Measurements from ENCODE around the gene ACVR1. TPM values are rescaled to one million over a fixed set of nuclear protein-coding genes. Genes with fewer than 3 reads are reported as not detected.

Gene ACVR1
- total and polyA plus RNA-seq, 9 donors, result 16.1 to 36.9 (median 30.4) TPM

DNA sequence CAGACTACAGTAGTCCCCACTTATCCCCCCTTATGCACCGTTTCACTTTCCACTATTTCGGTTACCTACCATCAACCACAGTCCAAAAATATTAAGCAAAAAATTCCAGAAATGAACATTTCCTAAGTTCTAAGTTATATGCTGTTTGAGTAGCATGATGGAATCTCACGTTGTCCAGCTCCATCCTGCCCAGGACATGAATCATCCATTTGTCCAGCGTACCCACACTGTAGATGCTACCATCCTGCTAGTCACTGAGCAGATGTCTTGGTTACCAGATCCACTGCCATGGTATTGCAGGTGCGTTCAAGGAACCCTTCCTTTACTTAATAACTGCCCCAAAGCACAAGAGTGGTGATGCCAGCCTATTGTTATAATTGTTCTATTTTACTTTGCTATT, 87.9 kb downstream of the ACVR1 start:
- Histone ChIP-seq H3K27ac (ENCODE audit: low read length) (no peak overlapping the region), H3K27me3 (ENCODE audit: control insufficient read depth, insufficient read depth, low read length) (no peaks in the 10 kb centered on the region), H3K36me3 (ENCODE audit: control insufficient read depth, insufficient read depth, low read length) (no peaks in the 10 kb centered on the region), H3K4me1 (ENCODE audit: control insufficient read depth, insufficient read depth, low read length) (peaks cover 31% of the 10 kb centered on the region), H3K9me3 (replicated peaks; ENCODE audit: control insufficient read depth, low read depth, low read length) (no peaks in the 10 kb centered on the region), H3K4me3 (ENCODE audit: low read length) (no peak overlapping the region)
- no peak for DNase-seq
- 100% methylated on average over 1 of the region's 5 CpGs for WGBS (ENCODE audit: insufficient coverage)

DNA sequence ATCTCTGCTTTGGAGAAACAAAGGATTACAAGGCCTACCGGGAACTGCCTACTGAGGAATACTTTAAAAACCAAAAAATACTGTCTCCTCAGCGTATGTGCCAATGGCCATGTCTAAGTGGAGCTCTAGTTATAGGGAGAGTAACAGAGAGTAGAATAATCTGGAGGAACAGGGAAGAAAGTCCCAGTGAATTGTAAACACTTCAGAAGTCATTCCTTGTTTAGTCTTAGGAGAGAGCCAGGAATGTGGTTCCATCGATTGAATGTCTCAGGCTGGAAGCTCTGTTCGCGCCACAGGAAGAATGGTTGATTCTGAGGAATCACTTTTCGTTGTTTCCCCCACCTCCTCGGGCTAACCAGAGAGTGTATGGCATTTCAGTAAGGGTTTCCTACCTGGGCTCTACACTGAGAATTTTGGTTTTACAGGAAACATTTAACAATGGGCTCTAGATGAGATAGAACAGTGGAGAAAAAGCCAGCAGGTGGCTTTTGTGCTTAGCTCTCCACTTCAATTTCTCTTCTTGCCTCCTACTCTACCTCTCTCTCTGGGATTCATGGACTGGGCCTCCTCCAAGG, 88.7 kb downstream of the ACVR1 start:
- DNase-seq, result no peak
- no peaks in the 10 kb centered on the region for H3K27me3 ChIP-seq (ENCODE audit: control insufficient read depth, insufficient read depth, low read length)
- peaks cover 33% of the 10 kb centered on the region for H3K4me1 ChIP-seq (ENCODE audit: control insufficient read depth, insufficient read depth, low read length)
- H3K27ac ChIP-seq (ENCODE audit: low read length), result no peak overlapping the region
- no peaks in the 10 kb centered on the region for H3K9me3 ChIP-seq (replicated peaks; ENCODE audit: control insufficient read depth, low read depth, low read length)
- H3K4me3 ChIP-seq (ENCODE audit: low read length), result no peak overlapping the region
- 67% methylated on average over 3 of the region's 7 CpGs for WGBS (ENCODE audit: insufficient coverage)
- no peaks in the 10 kb centered on the region for H3K36me3 ChIP-seq (ENCODE audit: control insufficient read depth, insufficient read depth, low read length)

DNA sequence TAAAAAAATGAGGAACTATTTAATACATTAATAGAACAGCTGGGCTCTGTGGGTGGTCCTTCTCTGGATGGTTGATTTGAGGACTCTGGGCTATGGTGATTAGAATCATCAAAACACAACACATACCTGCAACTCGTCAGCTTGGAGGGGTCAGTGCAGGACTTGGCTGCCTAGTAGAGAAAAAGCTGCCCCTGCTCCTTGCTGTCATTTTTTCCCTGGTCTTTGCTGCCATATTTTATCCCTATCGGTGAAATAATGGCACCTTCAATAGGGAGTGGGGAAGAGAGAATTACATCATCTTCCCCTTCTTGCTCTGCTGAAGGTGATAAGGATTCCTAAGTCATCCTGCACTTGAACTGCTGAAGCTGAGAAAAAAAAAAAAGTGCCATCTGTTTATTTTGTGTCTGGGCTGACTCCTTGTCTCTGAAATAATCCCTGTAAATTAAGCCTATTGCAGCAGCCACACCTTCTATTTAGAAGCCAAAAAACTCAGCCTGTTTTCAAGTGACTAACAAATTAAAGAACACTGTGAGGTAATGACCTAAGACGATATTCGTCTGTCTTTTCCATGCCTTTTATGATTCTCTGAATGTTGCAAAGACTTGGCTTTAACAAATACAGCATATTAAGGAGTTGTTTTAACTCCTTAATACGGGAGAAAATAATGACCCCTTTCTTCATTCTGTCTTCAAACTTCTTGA, 89.3 kb downstream of the ACVR1 start:
- Histone ChIP-seq H3K9me3 (replicated peaks; ENCODE audit: control insufficient read depth, low read depth, low read length) (no peaks in the 10 kb centered on the region), H3K27me3 (ENCODE audit: control insufficient read depth, insufficient read depth, low read length) (no peaks in the 10 kb centered on the region), H3K4me3 (ENCODE audit: low read length) (no peak overlapping the region), H3K36me3 (ENCODE audit: control insufficient read depth, insufficient read depth, low read length) (no peaks in the 10 kb centered on the region), H3K27ac (ENCODE audit: low read length) (no peak overlapping the region), H3K4me1 (ENCODE audit: control insufficient read depth, insufficient read depth, low read length) (peaks cover 35% of the 10 kb centered on the region)
- no CpG with 5 or more reads among the region's 5 CpGs for WGBS (ENCODE audit: insufficient coverage)
- no peak for DNase-seq

DNA sequence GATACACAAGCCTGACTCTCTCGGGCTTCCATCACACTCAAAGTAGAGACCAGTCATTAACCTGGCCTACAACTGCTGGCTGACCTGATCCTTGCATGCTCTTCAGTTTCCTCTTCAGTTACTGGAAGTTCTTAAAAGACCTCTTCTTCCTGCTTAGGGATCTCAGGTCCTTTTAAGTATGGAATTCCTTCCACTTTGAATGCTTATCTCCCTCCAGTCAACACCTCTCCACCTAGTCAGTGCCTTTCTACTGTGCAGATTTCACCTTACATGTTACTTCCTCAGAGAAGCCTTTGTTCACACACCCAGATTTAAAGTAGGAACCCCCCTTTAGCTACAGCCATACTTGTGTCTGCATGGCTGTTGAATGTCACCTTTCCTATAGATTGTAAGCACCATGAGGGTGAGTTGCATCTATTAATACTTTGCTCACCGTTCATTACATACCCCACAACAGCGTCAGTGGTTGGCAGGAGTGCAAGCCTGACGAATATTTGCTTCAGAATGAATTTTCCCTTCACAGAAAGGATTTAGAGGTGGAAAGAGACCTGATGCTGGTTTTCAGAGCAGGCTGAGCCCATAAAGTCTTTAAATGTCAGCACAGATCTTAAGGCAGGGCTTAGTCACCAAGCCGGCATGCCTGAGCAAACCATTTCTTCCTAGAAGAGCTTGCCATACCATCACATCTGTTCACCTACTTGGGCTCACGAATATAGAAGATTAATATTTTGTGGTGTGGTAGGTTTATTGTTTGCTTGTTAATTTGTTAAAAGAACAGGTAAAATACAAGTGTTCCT, 90.1 kb downstream of the ACVR1 start:
- Histone ChIP-seq H3K4me3 (ENCODE audit: low read length) (no peak overlapping the region), H3K36me3 (ENCODE audit: control insufficient read depth, insufficient read depth, low read length) (no peaks in the 10 kb centered on the region), H3K9me3 (replicated peaks; ENCODE audit: control insufficient read depth, low read depth, low read length) (no peaks in the 10 kb centered on the region), H3K27ac (ENCODE audit: low read length) (no peak overlapping the region), H3K27me3 (ENCODE audit: control insufficient read depth, insufficient read depth, low read length) (no peaks in the 10 kb centered on the region), H3K4me1 (ENCODE audit: control insufficient read depth, insufficient read depth, low read length) (peaks cover 36% of the 10 kb centered on the region)
- 82% methylated on average over 1 of the region's 6 CpGs for WGBS (ENCODE audit: insufficient coverage)
- no peak for DNase-seq

DNA sequence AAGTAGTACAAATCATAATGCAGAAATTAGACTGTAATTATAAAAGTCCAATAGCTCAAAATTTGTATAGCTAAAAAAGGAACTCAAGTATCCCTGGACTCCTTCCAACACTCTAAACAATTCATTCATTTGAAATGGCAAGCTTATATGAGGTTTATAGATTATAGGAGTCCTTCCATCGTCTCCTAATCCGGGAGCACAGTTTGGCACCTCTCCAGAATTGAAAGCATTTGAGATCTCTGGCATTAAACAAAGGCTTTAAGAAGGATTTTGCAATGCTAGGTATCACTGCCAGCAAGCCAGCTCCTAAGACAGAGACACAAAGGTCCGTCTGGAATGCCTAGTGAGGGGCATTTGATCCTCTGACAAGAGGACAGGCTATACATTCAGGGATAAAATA, 90.9 kb downstream of the ACVR1 start:
- Histone ChIP-seq H3K36me3 (ENCODE audit: control insufficient read depth, insufficient read depth, low read length) (peaks cover 1% of the 10 kb centered on the region), H3K9me3 (replicated peaks; ENCODE audit: control insufficient read depth, low read depth, low read length) (no peaks in the 10 kb centered on the region), H3K27ac (ENCODE audit: low read length) (no peak overlapping the region), H3K4me1 (ENCODE audit: control insufficient read depth, insufficient read depth, low read length) (peaks cover 37% of the 10 kb centered on the region), H3K4me3 (ENCODE audit: low read length) (no peak overlapping the region), H3K27me3 (ENCODE audit: control insufficient read depth, insufficient read depth, low read length) (no peaks in the 10 kb centered on the region)
- 20% methylated on average over 2 of the region's 3 CpGs for WGBS (ENCODE audit: insufficient coverage)
- peak; percentile 46 for DNase-seq

DNA sequence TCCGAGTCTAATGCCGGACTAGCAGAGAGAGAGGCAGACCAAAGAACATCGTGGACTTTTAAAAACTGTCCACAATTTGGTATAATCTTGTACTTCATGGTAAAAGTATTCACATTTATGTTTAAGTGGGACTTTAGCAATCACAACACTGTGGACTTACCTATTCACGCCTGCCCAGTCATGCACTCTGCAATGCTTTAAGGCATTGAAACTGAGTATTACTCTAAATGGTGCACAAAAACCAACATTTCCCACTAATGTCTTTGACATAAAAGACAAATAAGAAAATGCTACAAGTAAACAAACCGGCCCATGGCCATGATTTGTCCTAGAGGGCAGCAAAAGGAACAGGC, 91.3 kb downstream of the ACVR1 start:
- WGBS (ENCODE audit: insufficient coverage), result no CpG with 5 or more reads among the region's 5 CpGs
- no peak overlapping the region for H3K4me3 ChIP-seq (ENCODE audit: low read length)
- no peak for DNase-seq
- H3K9me3 ChIP-seq (replicated peaks; ENCODE audit: control insufficient read depth, low read depth, low read length), result no peaks in the 10 kb centered on the region
- H3K27ac ChIP-seq (ENCODE audit: low read length), result no peak overlapping the region
- H3K4me1 ChIP-seq (ENCODE audit: control insufficient read depth, insufficient read depth, low read length), result peaks cover 35% of the 10 kb centered on the region
- H3K27me3 ChIP-seq (ENCODE audit: control insufficient read depth, insufficient read depth, low read length), result no peaks in the 10 kb centered on the region
- peaks cover 5% of the 10 kb centered on the region for H3K36me3 ChIP-seq (ENCODE audit: control insufficient read depth, insufficient read depth, low read length)

DNA sequence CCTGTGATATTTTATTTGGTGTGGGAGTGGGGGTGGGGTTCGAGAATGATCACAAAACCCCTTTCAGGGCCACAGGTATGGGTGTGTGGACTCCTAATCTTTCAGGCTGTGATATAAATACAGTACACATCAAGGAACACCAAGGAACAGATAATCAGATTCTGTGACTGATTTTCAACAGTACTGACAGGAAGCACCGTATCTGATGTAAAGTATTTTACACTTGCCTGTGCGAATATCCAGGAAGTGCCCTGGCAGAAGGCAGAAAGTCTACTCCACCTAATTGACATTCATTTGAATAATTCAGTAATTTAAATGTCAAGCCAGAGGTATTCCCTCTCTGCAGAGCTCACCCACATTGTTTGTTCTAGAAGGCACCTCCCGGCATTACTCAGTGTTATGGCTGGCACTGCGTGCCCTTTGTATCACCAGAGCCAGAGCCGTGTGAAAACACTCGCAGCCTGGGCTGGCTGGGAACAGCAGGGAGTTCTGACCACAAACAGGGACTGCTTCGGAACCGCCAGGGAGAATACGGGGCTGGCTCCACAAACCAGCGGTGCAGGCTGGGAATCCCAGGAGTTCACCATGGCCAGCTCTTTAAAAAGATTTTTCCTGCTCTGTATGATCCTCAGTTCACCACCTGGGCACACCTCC, 91.8 kb downstream of the ACVR1 start:
- peaks cover 32% of the 10 kb centered on the region for H3K4me1 ChIP-seq (ENCODE audit: control insufficient read depth, insufficient read depth, low read length)
- peaks cover 7% of the 10 kb centered on the region for H3K36me3 ChIP-seq (ENCODE audit: control insufficient read depth, insufficient read depth, low read length)
- whole genome bisulfite sequencing (ENCODE audit: insufficient coverage), result 89% methylated on average over 8 of the region's 11 CpGs
- DNase-seq, result no peak
- no peaks in the 10 kb centered on the region for H3K9me3 ChIP-seq (replicated peaks; ENCODE audit: control insufficient read depth, low read depth, low read length)
- H3K27me3 ChIP-seq (ENCODE audit: control insufficient read depth, insufficient read depth, low read length), result no peaks in the 10 kb centered on the region
- no peak overlapping the region for H3K27ac ChIP-seq (ENCODE audit: low read length)
- H3K4me3 ChIP-seq (ENCODE audit: low read length), result no peak overlapping the region

GRCh38 chr2:157783245-157783644, 92.9 kb downstream of the ACVR1 start:
- Histone ChIP-seq H3K27me3 (ENCODE audit: control insufficient read depth, insufficient read depth, low read length) (no peaks in the 10 kb centered on the region), H3K4me1 (ENCODE audit: control insufficient read depth, insufficient read depth, low read length) (peaks cover 27% of the 10 kb centered on the region), H3K36me3 (ENCODE audit: control insufficient read depth, insufficient read depth, low read length) (peaks cover 8% of the 10 kb centered on the region), H3K4me3 (ENCODE audit: low read length) (no peak overlapping the region), H3K27ac (ENCODE audit: low read length) (no peak overlapping the region), H3K9me3 (replicated peaks; ENCODE audit: control insufficient read depth, low read depth, low read length) (no peaks in the 10 kb centered on the region)
- WGBS (ENCODE audit: insufficient coverage), result no CpG with 5 or more reads among the region's 2 CpGs
- no peak for DNase-seq

GRCh38 chr2:157782057-157782845, 93.9 kb downstream of the ACVR1 start:
- H3K9me3 ChIP-seq (replicated peaks; ENCODE audit: control insufficient read depth, low read depth, low read length), result no peaks in the 10 kb centered on the region
- H3K4me1 ChIP-seq (ENCODE audit: control insufficient read depth, insufficient read depth, low read length), result peaks cover 24% of the 10 kb centered on the region
- peaks cover 14% of the 10 kb centered on the region for H3K36me3 ChIP-seq (ENCODE audit: control insufficient read depth, insufficient read depth, low read length)
- peak overlapping the region; percentile 68 for H3K27ac ChIP-seq (ENCODE audit: low read length)
- WGBS (ENCODE audit: insufficient coverage), result no CpG with 5 or more reads among the region's 4 CpGs
- peak; percentile 49 for DNase-seq
- no peak overlapping the region for H3K4me3 ChIP-seq (ENCODE audit: low read length)
- H3K27me3 ChIP-seq (ENCODE audit: control insufficient read depth, insufficient read depth, low read length), result no peaks in the 10 kb centered on the region
